Measurements from ENCODE around the gene PDCL3. TPM values are rescaled to one million over a fixed set of nuclear protein-coding genes. Genes with fewer than 3 reads are reported as not detected.

Gene PDCL3
- polyA plus RNA-seq, 1 experiment: 19.2 TPM

DNA sequence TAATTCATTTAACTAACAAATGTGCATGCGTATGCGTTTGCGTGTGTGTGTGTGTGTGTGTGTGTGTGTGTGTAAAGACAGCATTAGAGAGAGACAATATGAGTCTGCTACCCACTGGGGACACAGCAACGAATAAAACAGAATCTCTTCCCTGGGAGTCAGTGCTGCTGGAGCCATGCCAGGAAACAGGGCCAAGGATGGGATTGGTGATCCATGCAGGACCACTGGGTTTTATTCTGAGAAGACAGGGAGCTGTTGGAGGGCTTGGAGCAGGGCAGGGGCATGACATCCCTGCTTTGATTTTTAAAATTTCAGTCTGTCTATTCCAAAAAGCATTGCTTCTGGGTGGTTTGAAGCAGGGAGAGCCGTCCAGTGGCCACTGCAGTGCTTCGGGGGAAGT, 62.9 kb downstream of the PDCL3 start:
- H3K27me3 ChIP-seq (ENCODE audit: control insufficient read depth, insufficient read depth, low read length): peaks cover 49% of the 10 kb centered on the region
- TF ChIP-seq, protein P1, sequence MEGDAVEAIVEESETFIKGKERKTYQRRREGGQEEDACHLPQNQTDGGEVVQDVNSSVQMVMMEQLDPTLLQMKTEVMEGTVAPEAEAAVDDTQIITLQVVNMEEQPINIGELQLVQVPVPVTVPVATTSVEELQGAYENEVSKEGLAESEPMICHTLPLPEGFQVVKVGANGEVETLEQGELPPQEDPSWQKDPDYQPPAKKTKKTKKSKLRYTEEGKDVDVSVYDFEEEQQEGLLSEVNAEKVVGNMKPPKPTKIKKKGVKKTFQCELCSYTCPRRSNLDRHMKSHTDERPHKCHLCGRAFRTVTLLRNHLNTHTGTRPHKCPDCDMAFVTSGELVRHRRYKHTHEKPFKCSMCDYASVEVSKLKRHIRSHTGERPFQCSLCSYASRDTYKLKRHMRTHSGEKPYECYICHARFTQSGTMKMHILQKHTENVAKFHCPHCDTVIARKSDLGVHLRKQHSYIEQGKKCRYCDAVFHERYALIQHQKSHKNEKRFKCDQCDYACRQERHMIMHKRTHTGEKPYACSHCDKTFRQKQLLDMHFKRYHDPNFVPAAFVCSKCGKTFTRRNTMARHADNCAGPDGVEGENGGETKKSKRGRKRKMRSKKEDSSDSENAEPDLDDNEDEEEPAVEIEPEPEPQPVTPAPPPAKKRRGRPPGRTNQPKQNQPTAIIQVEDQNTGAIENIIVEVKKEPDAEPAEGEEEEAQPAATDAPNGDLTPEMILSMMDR (IDR thresholded peaks at IDR 0.05; ENCODE audit: low read depth, low read length): no peak
- DNase-seq (ENCODE audit: low read depth, low spot score): no peak
- ChIA-PET POLR2A (no interaction called here), CTCF (interaction anchor here (0.6 kb wide), 1 partner anchor 24 kb away, joined by 4 read pairs; no protein-coding TSS in a partner anchor)
- H3K27ac ChIP-seq (ENCODE audit: low read depth, low read length): no peak overlapping the region
- no peak overlapping the region for H3K4me3 ChIP-seq (ENCODE audit: low read depth, low read length)
- H3K9me3 ChIP-seq (ENCODE audit: control insufficient read depth, insufficient read depth, low read length): no peaks in the 10 kb centered on the region

Small RNAs within 50 kb of the gene (small RNA-seq; reads per million reads assigned to genes)
- not detected for gene HMGN2P22 (ENCODE audit: insufficient read length, low read depth)

Other genes starting within 250 kb of the PDCL3 start
- gene LONRF2, start 240.5 kb upstream of the PDCL3 start, polyA plus RNA-seq (2011; rRNA removed): 0.83 and 0.98 TPM in 2 replicates
- 11.3 and 11.6 TPM in 2 replicates for gene CHST10, start 145.3 kb upstream of the PDCL3 start, polyA plus RNA-seq (2011; rRNA removed)
- not detected in 2 replicates for gene NMS, start 92.5 kb upstream of the PDCL3 start, polyA plus RNA-seq (2011; rRNA removed)